Measurements from ENCODE around the gene TCEAL8. TPM values are rescaled to one million over a fixed set of nuclear protein-coding genes. Genes with fewer than 3 reads are reported as not detected.
A peak's percentile ranks its signal among the peaks of the same experiment; 100 is the strongest.

Gene TCEAL8
- polyA plus RNA-seq, 3 donors: 7.0 to 33.7 (median 30.2) TPM

- Mint-ChIP-seq H3K36me3 (peaks cover 0 to 1% of the 10 kb centered on the region in 2 donors), H3K4me1 (peaks cover 12% of the 10 kb centered on the region)
- TF ChIP-seq, protein P1, sequence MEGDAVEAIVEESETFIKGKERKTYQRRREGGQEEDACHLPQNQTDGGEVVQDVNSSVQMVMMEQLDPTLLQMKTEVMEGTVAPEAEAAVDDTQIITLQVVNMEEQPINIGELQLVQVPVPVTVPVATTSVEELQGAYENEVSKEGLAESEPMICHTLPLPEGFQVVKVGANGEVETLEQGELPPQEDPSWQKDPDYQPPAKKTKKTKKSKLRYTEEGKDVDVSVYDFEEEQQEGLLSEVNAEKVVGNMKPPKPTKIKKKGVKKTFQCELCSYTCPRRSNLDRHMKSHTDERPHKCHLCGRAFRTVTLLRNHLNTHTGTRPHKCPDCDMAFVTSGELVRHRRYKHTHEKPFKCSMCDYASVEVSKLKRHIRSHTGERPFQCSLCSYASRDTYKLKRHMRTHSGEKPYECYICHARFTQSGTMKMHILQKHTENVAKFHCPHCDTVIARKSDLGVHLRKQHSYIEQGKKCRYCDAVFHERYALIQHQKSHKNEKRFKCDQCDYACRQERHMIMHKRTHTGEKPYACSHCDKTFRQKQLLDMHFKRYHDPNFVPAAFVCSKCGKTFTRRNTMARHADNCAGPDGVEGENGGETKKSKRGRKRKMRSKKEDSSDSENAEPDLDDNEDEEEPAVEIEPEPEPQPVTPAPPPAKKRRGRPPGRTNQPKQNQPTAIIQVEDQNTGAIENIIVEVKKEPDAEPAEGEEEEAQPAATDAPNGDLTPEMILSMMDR (IDR thresholded peaks at IDR 0.05): no peak
These were observed 5.2 kb downstream of the TCEAL8 start for GRCh38 chrX:103249805-103250204.

DNA sequence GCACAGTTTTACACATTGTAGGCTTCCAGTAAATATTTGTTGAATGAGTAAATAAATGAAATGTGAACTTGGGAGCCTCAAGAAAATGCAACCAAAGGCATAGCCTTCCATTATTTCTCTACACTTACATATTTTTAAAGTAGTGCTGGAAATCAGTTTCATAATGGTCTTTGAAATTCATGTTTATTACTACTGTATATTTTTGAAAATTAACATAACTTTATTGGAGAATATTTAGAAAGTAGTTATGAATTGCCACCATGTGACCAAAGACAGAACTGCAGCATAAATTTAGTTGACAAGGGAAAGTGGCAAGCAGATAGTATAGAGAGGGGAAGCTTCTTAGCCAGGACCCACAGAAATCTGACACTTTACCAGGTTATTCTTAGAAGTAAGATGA, 6.4 kb downstream of the TCEAL8 start:
- intact Hi-C loops (cut with micrococcal nuclease): no loop called here
- TF ChIP-seq, protein P1 (IDR thresholded peaks at IDR 0.05): peak; percentile 39

More at GRCh38 chrX:103249805-103250204, 5.2 kb downstream of the TCEAL8 start:
- H3K4me1 ChIP-seq (ENCODE audit: control insufficient read depth in 1 of 2, insufficient read depth in 2 of 2, low read length in 2 of 2): peaks cover 7 to 10% of the 10 kb centered on the region in 2 donors
- WGBS (ENCODE audit: insufficient coverage): no CpG with 5 or more reads among the region's 1 CpG
- H3K27me3 Mint-ChIP-seq (ENCODE audit: low read depth in 3 of 3): no peaks in the 10 kb centered on the region
- no peak overlapping the region for H3K9ac ChIP-seq (ENCODE audit: insufficient read depth, low read length, poor library complexity, severe bottlenecking)
- H4K20me1 ChIP-seq (ENCODE audit: insufficient read depth, low read length): no peaks in the 10 kb centered on the region
- H3K9me3 Mint-ChIP-seq: peaks cover 0 to 4% (median 0%) of the 10 kb centered on the region in 7 donors
- no peak overlapping the region for H3K4me3 ChIP-seq (replicated peaks in 1 of 3; ENCODE audit: low read depth in 2 of 3, low read length in 3 of 3)
- H3K27ac Mint-ChIP-seq: no peak overlapping the region
- no peak overlapping the region for H3K4me2 ChIP-seq (replicated peaks; ENCODE audit: extremely low read depth, low read length, poor library complexity, severe bottlenecking)
- intact Hi-C loops (cut with micrococcal nuclease): no loop called here
- H3K27ac ChIP-seq (ENCODE audit: low read depth in 1 of 2, low read length in 2 of 2): no peak overlapping the region
- no peak overlapping the region for H3K4me3 Mint-ChIP-seq
- H2AFZ ChIP-seq (ENCODE audit: insufficient read depth, low read depth, low read length, poor library complexity, severe bottlenecking): no peak overlapping the region
- H3K79me2 ChIP-seq (ENCODE audit: insufficient read depth, low read length): peaks cover 11% of the 10 kb centered on the region
- no peak for DNase-seq
- H3K36me3 ChIP-seq (replicated peaks in 1 of 2; ENCODE audit: control insufficient read depth in 1 of 2, insufficient read depth in 2 of 2, low read length in 2 of 2): no peaks in the 10 kb centered on the region
- no peaks in the 10 kb centered on the region for H3K9me3 ChIP-seq (replicated peaks in 1 of 2; ENCODE audit: control insufficient read depth in 1 of 2, insufficient read depth in 1 of 2, low read length in 2 of 2)
- H3K27me3 ChIP-seq (ENCODE audit: control insufficient read depth in 2 of 2, insufficient read depth in 2 of 2, low read length in 2 of 2): no peaks in the 10 kb centered on the region

More for the DNA sequence above, 6.4 kb downstream of the TCEAL8 start:
- Histone ChIP-seq H3K4me2 (replicated peaks; ENCODE audit: extremely low read depth, low read length, poor library complexity, severe bottlenecking) (no peak overlapping the region), H3K27ac (ENCODE audit: low read depth in 1 of 2, low read length in 2 of 2) (no peak overlapping the region), H3K36me3 (replicated peaks in 1 of 2; ENCODE audit: control insufficient read depth in 1 of 2, insufficient read depth in 2 of 2, low read length in 2 of 2) (no peaks in the 10 kb centered on the region), H3K27me3 (ENCODE audit: control insufficient read depth in 2 of 2, insufficient read depth in 2 of 2, low read length in 2 of 2) (no peaks in the 10 kb centered on the region), H4K20me1 (ENCODE audit: insufficient read depth, low read length) (no peaks in the 10 kb centered on the region), H3K4me1 (ENCODE audit: control insufficient read depth in 1 of 2, insufficient read depth in 2 of 2, low read length in 2 of 2) (peaks cover under 1 to 3% of the 10 kb centered on the region in 2 donors), H3K4me3 (replicated peaks in 1 of 3; ENCODE audit: low read depth in 2 of 3, low read length in 3 of 3) (no peak overlapping the region), H3K9me3 (replicated peaks in 1 of 2; ENCODE audit: control insufficient read depth in 1 of 2, insufficient read depth in 1 of 2, low read length in 2 of 2) (no peaks in the 10 kb centered on the region), H2AFZ (ENCODE audit: insufficient read depth, low read depth, low read length, poor library complexity, severe bottlenecking) (no peak overlapping the region), H3K9ac (ENCODE audit: insufficient read depth, low read length, poor library complexity, severe bottlenecking) (no peak overlapping the region), H3K79me2 (ENCODE audit: insufficient read depth, low read length) (no peaks in the 10 kb centered on the region)
- no peak overlapping the region for H3K4me3 Mint-ChIP-seq
- no peak overlapping the region for H3K27ac Mint-ChIP-seq
- peaks cover 3% of the 10 kb centered on the region for H3K4me1 Mint-ChIP-seq
- peaks cover 0 to under 1% of the 10 kb centered on the region in 2 donors for H3K36me3 Mint-ChIP-seq
- no peaks in the 10 kb centered on the region for H3K9me3 Mint-ChIP-seq
- DNase-seq: peak in 1 of 3 donors; percentile 1
- H3K27me3 Mint-ChIP-seq (ENCODE audit: low read depth in 3 of 3): no peaks in the 10 kb centered on the region
